ACHN (cell line): ENCODE results near the gene FCGR1A.
"Not testable (repeated sequence)": the region's sequence is repeated elsewhere in the genome, so short reads cannot be mapped to it uniquely, and the experiment has no call there.

ENCODE experiments used
- DNase-seq: peaks from one replicate; pipeline ENCODE4 v3.0.0-alpha.2; 2015
- in situ Hi-C: cut with HindIII; loops from 2 replicates; pipeline ENCODE4 v1.10.0; 2017; ENCODE audit warnings: low sequenced_read_pairs, low pct_ligation_motif_present, low pct_unique_long_range_greater_than_20kb

The FCGR1A gene

DNA sequence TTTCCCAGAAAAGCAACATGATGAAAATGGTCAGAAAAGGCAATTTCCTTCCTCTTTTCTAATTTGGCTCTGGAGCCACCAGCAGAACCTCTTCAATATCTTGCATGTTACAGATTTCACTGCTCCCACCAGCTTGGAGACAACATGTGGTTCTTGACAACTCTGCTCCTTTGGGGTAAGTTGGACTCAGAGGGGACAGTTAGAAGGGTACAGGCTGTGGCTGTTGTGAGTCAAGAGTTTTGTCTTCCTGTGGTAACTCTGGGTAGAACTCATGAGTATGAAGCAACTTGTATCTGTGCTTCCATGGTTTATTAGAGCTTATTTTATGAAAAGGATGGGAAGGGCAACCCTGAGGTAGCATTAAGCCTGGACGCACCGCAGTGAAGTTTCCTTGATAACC, at the start of gene FCGR1A:
TSS of gene FCGR1A (plus strand) at position 95 of the 400 bp plus-strand sequence. CDS start at position 145, 50 bp downstream.
- in situ Hi-C loops, DNase-seq: not testable (repeated sequence)

- DNase-seq, in situ Hi-C loops: not testable (repeated sequence)
Observed at GRCh38 chr1:149732781-149733180, 49.7 kb upstream of the FCGR1A start.

DNA sequence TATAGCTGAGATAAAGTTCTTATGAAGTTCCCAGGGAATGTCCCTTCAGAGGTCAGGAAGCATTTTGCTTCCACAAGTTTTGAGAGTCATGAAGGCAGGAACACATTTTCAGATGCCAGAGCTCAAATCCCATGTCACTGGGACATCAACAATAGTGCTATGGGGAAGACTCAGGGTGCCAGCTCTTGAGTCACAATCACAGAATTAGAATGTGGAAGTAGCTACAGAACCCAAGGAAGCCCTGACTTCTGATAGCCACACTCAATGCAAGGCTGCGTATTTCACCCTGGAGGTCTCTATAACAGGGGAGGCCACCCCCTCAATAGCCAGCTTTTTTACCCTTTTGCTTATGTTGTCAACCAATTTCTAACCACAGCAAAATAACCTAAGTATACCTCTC, 47.8 kb upstream of the FCGR1A start:
- DNase-seq, in situ Hi-C loops: not testable (repeated sequence)

GRCh38 chr1:149740148-149740581, 42.3 kb upstream of the FCGR1A start:
- in situ Hi-C loops, DNase-seq: not testable (repeated sequence)

DNA sequence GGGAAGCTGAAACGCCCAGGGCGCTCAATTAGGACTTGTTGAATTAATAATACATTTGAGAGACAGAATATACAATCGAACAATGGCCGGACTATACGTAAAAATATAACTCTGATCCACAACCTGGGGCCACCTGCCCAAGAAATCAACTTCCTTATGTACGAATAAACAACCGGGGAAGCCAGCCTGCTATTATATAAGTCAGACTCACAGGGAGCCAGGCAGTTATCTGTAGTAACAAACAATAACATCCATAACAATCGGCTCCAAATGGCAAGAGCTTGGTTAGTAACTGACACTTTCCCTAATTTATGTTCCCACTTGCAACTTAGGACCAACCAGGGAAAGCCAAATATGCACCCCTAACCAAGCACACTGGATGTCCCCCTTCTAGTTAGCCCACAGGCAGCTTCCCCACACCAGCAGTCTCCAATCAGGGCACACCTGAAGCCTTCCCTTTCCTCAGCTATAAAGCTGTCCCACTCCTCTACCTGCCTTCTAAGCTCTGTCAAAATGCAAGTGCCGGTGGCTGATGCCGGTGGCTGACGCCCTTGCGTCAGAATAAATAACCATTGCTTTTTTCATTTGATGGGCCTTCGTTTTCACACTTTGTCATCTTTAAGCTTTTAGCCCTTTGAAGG, 41.8 kb upstream of the FCGR1A start:
- in situ Hi-C loops, DNase-seq: not testable (repeated sequence)

GRCh38 chr1:149741914-149742313, 40.6 kb upstream of the FCGR1A start:
- DNase-seq, in situ Hi-C loops: not testable (repeated sequence)

DNA sequence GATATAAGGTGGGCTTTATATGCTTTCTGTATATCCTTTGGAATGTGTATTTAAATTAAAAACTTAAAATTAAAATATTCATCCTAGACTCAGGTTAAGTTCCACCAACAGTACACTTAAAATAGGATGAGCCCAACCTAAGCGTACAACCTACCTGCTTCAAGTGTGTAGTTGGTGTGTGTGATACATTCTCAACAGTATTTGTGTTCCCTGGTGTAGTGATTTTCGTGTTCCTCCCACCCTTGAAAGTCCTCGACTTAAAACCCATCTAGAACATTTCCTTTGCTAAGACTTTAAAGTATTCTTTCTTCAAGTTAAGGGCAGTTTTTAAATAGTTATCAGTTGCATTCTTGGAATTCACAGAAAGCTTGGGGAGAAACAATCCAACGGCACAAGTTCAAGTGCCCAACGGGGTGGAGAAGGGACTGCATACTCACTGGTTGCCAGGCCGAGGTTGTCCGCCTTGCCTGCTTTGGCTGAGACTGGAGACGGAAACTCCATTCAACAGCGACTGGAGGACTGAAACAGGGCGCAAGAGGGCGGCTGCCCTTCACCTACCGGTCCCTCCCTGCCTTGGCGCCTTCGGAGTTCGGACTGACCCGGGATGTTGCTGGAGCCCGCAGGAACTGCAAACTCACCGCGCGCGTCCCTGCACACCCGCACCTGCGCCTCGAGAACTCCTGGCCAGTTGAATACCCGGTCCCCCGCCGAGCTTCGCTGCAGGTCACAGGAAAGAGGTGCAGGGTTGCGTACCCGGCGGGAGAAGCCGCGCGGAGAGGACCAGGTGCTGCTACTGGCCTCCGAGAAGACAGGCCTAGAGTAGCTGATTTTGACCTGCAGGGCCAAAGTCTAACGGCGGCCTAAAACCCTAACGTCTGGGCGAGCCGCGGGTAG, 35.8 kb upstream of the FCGR1A start:
- DNase-seq, in situ Hi-C loops: not testable (repeated sequence)

DNA sequence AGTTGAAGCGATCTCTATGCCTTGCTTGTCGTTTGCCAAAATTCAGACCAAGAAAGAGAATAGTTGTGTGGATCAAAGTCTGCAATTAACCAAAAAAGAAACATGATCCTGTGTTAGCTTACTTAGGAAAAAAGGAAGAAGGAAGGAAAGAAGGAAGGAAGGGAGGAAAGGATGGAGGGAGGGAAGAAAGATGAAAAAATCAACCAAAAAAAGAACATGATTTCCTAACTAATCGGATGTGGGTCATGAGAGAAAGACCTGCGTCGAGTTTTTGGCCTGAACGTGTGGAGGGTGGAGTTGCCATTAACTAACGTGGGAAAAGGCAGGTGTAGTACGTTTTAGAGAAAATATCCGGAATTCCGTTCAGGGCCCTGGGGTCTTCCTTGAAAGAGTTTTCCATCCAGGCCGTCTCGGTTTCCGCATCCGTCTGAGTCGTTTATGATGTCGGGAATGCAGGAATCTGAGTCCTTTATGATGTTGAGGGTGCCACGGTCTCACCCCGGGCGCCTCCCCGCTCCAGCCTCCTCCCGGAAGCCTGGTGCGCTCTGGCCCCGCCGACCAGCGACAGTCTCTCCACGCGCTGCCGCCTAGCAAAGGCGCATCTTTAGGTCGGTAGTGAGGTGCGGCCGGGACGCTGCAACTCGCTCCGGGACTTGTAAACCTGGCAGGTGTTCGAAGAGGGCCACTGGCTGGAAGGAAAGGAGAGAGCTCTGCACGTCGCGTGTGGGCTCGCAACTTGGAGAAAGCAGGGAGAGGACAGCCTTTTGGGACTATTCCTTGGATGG, 34.9 kb upstream of the FCGR1A start:
- DNase-seq, in situ Hi-C loops: not testable (repeated sequence)

GRCh38 chr1:149748144-149748500, 34.4 kb upstream of the FCGR1A start:
- DNase-seq, in situ Hi-C loops: not testable (repeated sequence)

DNA sequence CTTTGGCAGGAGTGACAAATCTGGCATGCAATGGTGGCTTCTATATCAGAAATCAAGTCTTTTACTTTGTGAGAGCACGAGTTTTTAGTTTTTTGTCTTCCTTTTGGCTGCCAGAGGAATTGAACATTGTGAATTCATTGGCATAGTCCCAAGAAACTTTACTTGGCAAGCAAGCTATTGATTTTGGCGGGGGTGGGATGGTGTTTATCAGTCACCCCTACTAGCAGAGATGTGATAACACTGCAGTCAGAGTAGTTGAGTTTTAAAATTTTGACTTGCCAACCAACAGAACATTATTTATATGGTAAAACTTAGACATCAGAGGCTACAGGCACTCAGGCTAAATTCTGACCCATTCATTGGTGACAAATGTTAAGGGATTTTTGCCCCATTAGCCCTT, 31.9 kb upstream of the FCGR1A start:
- DNase-seq, in situ Hi-C loops: not testable (repeated sequence)

GRCh38 chr1:149752186-149752585, 30.3 kb upstream of the FCGR1A start:
- in situ Hi-C loops = not testable (repeated sequence)

GRCh38 chr1:149753466-149753865, 29.0 kb upstream of the FCGR1A start:
- DNase-seq, in situ Hi-C loops: not testable (repeated sequence)

More at GRCh38 chr1:149752186-149752585, 30.3 kb upstream of the FCGR1A start:
- not testable (repeated sequence) for DNase-seq

- DNase-seq, in situ Hi-C loops: not testable (repeated sequence)
Observed at GRCh38 chr1:149755294-149755693, 27.2 kb upstream of the FCGR1A start.

DNA sequence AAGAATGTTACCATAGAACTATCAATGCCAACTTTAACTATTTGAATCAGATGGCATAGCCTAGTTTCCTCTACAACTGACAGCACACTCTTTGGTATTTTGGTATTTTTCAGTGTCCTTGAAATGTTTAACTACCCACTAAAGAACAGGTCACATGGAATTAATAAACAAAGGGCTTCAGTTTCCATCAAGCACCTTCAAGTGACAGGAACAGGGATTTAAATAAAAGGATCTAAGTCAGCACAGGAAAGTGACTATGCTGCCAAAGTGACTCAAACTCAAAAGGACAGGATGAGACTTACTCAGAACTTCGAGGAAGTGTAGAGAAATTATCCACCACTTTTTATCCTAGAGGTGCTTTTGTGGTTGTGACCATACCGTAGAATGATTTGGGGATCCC, 20.2 kb upstream of the FCGR1A start:
- in situ Hi-C loops, DNase-seq: not testable (repeated sequence)

- DNase-seq, in situ Hi-C loops: not testable (repeated sequence)
Observed at GRCh38 chr1:149764087-149764800, 18.2 kb upstream of the FCGR1A start.

GRCh38 chr1:149766241-149766640, 16.3 kb upstream of the FCGR1A start:
- DNase-seq, in situ Hi-C loops: not testable (repeated sequence)

GRCh38 chr1:149769216-149769615, 13.3 kb upstream of the FCGR1A start:
- DNase-seq, in situ Hi-C loops: not testable (repeated sequence)

- DNase-seq, in situ Hi-C loops: not testable (repeated sequence)
Observed at GRCh38 chr1:149770661-149771060, 11.8 kb upstream of the FCGR1A start.
